ENCODE results near the gene ANP32A. TPM values are rescaled to one million over a fixed set of nuclear protein-coding genes. Genes with fewer than 3 reads are reported as not detected.

The ANP32A gene
- total RNA-seq, 4 donors from 2014 or later = 35.5 to 60.4 (median 47.3) TPM

GRCh38 chr15:68749793-68750192, 70.9 kb downstream of the ANP32A start:
- TF ChIP-seq CTCF (IDR thresholded peaks at IDR 0.05) = no peak
- DNase-seq (ENCODE audit: low spot score) (no peak), ATAC-seq (ENCODE audit: low FRiP score) (no peak)

- no peak for TF ChIP-seq CTCF (IDR thresholded peaks at IDR 0.05)
- no peak for ATAC-seq (ENCODE audit: low FRiP score)
- no peak for DNase-seq (ENCODE audit: low spot score)
These were observed 71.3 kb downstream of the ANP32A start for GRCh38 chr15:68749365-68749764.

- DNase-seq (ENCODE audit: low spot score) (no peak), ATAC-seq (ENCODE audit: low FRiP score) (no peak)
- no peak for TF ChIP-seq CTCF (IDR thresholded peaks at IDR 0.05)
These were observed 77.4 kb downstream of the ANP32A start for GRCh38 chr15:68743256-68743655.

GRCh38 chr15:68739390-68740080, 81.2 kb downstream of the ANP32A start:
- ATAC-seq (ENCODE audit: low FRiP score) (no peak), DNase-seq (ENCODE audit: low spot score) (no peak)
- TF ChIP-seq CTCF (IDR thresholded peaks at IDR 0.05) = no peak

GRCh38 chr15:68735610-68736009, 85.1 kb downstream of the ANP32A start:
- DNase-seq (ENCODE audit: low spot score) (no peak), ATAC-seq (ENCODE audit: low FRiP score) (no peak)
- TF ChIP-seq CTCF (IDR thresholded peaks at IDR 0.05) = no peak

GRCh38 chr15:68734881-68735280, 85.8 kb downstream of the ANP32A start:
- TF ChIP-seq CTCF (IDR thresholded peaks at IDR 0.05) = no peak
- ATAC-seq (ENCODE audit: low FRiP score) = no peak
- no peak for DNase-seq (ENCODE audit: low spot score)

GRCh38 chr15:68734352-68734751, 86.3 kb downstream of the ANP32A start:
- ATAC-seq (ENCODE audit: low FRiP score) (no peak), DNase-seq (ENCODE audit: low spot score) (no peak)
- TF ChIP-seq CTCF (IDR thresholded peaks at IDR 0.05) = no peak

Measured in omental fat pad (tissue), 4 donors.